Left lung (tissue), 10 donors: ENCODE data around the gene BUB1B. TPM values are rescaled to one million over a fixed set of nuclear protein-coding genes. Genes with fewer than 3 reads are reported as not detected.
A peak's percentile ranks its signal among the peaks of the same experiment; 100 is the strongest.

Source experiments
- ATAC-seq: fragments of 200-7000 bp; cut with Tn5 transposase; one replicate; pipeline ENCODE4 v1.9.1; 2020; ENCODE audit warnings: moderate library complexity
- DNase-seq, 4 donors: peaks; one replicate each; pipeline ENCODE4 v3.0.0-alpha.2; 2013 to 2020
- H3K27ac ChIP-seq, 2 donors: fragments of 200-600 bp; sonication (generic) in 1 of 2; one replicate each; pipeline versions ENCODE4 v1.5.0 to v1.8.0; 2020 to 2021
- H3K27me3 ChIP-seq, 2 donors: fragments of 200-600 bp; sonication (generic) in 1 of 2; one replicate each; pipeline versions ENCODE4 v1.5.0 to v1.8.0; 2020 to 2021
- H3K36me3 ChIP-seq, 2 donors: fragments of 200-600 bp; sonication (generic) in 1 of 2; one replicate each; pipeline versions ENCODE4 v1.5.0 to v1.8.0; 2020 to 2021
- H3K4me1 ChIP-seq, 2 donors: fragments of 200-600 bp; one replicate each; pipeline ENCODE4 v1.8.0; 2021
- H3K4me3 ChIP-seq, 2 donors: fragments of 200-600 bp; sonication (generic) in 1 of 2; one replicate each; pipeline versions ENCODE4 v1.5.0 to v1.8.0; 2020 to 2021; ENCODE audit warnings: mild to moderate bottlenecking in 1 of 2
- H3K9me3 ChIP-seq, 2 donors: fragments of 200-600 bp; sonication (generic) in 1 of 2; one replicate each; pipeline versions ENCODE4 v1.5.0 to v1.8.0; 2020 to 2021
- CTCF ChIP-seq, 2 donors: fragments of 200-600 bp; sonication (generic) in 1 of 2; IDR thresholded peaks; one replicate each; pipeline versions ENCODE4 v1.5.0 to v1.8.0; 2021; ENCODE audit warnings: antibody characterized with exemption in 2 of 2
- intact Hi-C, 2 donors: fragments of 100-400 bp; cut with DNase I; formaldehyde crosslinking; loops; one replicate each; pipeline versions ENCODE4 v1.11.2 to v1.14.2; 2022
- polyA plus RNA-seq, 6 donors: library from polyadenylated mRNA; unstranded; fragments of 120-200 nt; gene quantifications; one replicate each; pipeline ENCODE4 v1.2.1, GENCODE V29; 2013; ENCODE audit not compliant: insufficient read length in 6 of 6
- total RNA-seq, 2 donors: library from RNA; stranded (reverse); fragmentation: NEBNext Ultra II Directional; extraction: Animal tissue kit (Norgen Biotek cat#: 25700); gene quantifications; one replicate each; pipeline ENCODE4 v1.2.1, GENCODE V29; 2021
- donor health status: DM: no; HTN: yes; CAD: no.
- donor health status: DM: no; HTN: no; CAD: no.

Gene BUB1B
- total and polyA plus RNA-seq, 8 donors = 4.6 to 54.5 (median 25.9) TPM

- no peaks in the 10 kb centered on the region for H3K9me3 ChIP-seq
- DNase-seq (no peak), ATAC-seq (peak; percentile 67)
- intact Hi-C loops = no loop called here
- peaks cover 0 to 5% of the 10 kb centered on the region in 2 donors for H3K4me1 ChIP-seq
- H3K27me3 ChIP-seq = no peaks in the 10 kb centered on the region
- TF ChIP-seq CTCF (IDR thresholded peaks at IDR 0.05) = no peak
- no peak overlapping the region for H3K4me3 ChIP-seq
- peak overlapping the region; percentile 46 to 62 for H3K27ac ChIP-seq
- H3K36me3 ChIP-seq = no peaks in the 10 kb centered on the region
Observed at GRCh38 chr15:40263024-40263754, 102.3 kb downstream of the BUB1B start.

GRCh38 chr15:40264321-40265153 is 103.7 kb downstream of the BUB1B start:
- DNase-seq (no peak), ATAC-seq (no peak)
- H3K27me3 ChIP-seq = no peaks in the 10 kb centered on the region
- no peaks in the 10 kb centered on the region for H3K36me3 ChIP-seq
- H3K4me1 ChIP-seq = peaks cover 0 to 5% of the 10 kb centered on the region in 2 donors
- intact Hi-C loops = no loop called here
- H3K27ac ChIP-seq = no peak overlapping the region
- H3K4me3 ChIP-seq = no peak overlapping the region
- H3K9me3 ChIP-seq = no peaks in the 10 kb centered on the region
- TF ChIP-seq CTCF (IDR thresholded peaks at IDR 0.05) = no peak

GRCh38 chr15:40265355-40265754 is 104.5 kb downstream of the BUB1B start:
- Histone ChIP-seq H3K4me1 (peaks cover 0 to 5% of the 10 kb centered on the region in 2 donors), H3K27me3 (no peaks in the 10 kb centered on the region), H3K36me3 (no peaks in the 10 kb centered on the region), H3K4me3 (no peak overlapping the region), H3K27ac (no peak overlapping the region), H3K9me3 (no peaks in the 10 kb centered on the region)
- intact Hi-C loops = no loop called here
- ATAC-seq (no peak), DNase-seq (no peak)
- TF ChIP-seq CTCF (IDR thresholded peaks at IDR 0.05) = no peak

- no peaks in the 10 kb centered on the region for H3K27me3 ChIP-seq
- H3K4me1 ChIP-seq = peaks cover 0 to 5% of the 10 kb centered on the region in 2 donors
- no peaks in the 10 kb centered on the region for H3K9me3 ChIP-seq
- no peaks in the 10 kb centered on the region for H3K36me3 ChIP-seq
- H3K27ac ChIP-seq = no peak overlapping the region
- H3K4me3 ChIP-seq = no peak overlapping the region
- DNase-seq (no peak), ATAC-seq (no peak)
- no peak for TF ChIP-seq CTCF (IDR thresholded peaks at IDR 0.05)
- intact Hi-C loops = no loop called here
Observed at GRCh38 chr15:40265875-40266274, 105.0 kb downstream of the BUB1B start.

- ATAC-seq (peak; percentile 92), DNase-seq (peak in 1 of 4 donors; percentile 88)
- Histone ChIP-seq H3K27ac (peak overlapping the region; percentile 36 to 48), H3K4me3 (no peak overlapping the region), H3K27me3 (no peaks in the 10 kb centered on the region), H3K4me1 (peaks cover 0 to 5% of the 10 kb centered on the region in 2 donors), H3K9me3 (no peaks in the 10 kb centered on the region), H3K36me3 (no peaks in the 10 kb centered on the region)
- no peak for TF ChIP-seq CTCF (IDR thresholded peaks at IDR 0.05)
- intact Hi-C loops = no loop called here
Observed at GRCh38 chr15:40266828-40267304, 106.0 kb downstream of the BUB1B start.
